C1 segment of cervical spinal cord (tissue), 14 donors: ENCODE results near the gene C14orf39.

Experiments used
- DNase-seq, 14 donors: peaks; one replicate each; lab custom pipeline; 2025; lab: John Stamatoyannopoulos, UW

The C14orf39 gene

GRCh38 chr14:60485598-60486251, at the start of gene C14orf39:
Gene C14orf39, minus strand, starts transcription at chr14:60486063. Its CDS starts 985 bp downstream, at chr14:60485078.
- DNase-seq: no peak

- DNase-seq: no peak
Measured at GRCh38 chr14:60532442-60532841, 46.6 kb upstream of the C14orf39 start.

- DNase-seq: no peak
Measured at GRCh38 chr14:60515511-60516289, 29.8 kb upstream of the C14orf39 start.

GRCh38 chr14:60514741-60515491, 29.1 kb upstream of the C14orf39 start:
- DNase-seq: no peak

- no peak for DNase-seq
Measured at GRCh38 chr14:60514378-60514740, 28.5 kb upstream of the C14orf39 start.

- DNase-seq: no peak
Measured at GRCh38 chr14:60512973-60513571, 27.2 kb upstream of the C14orf39 start.

- no peak for DNase-seq
Measured at GRCh38 chr14:60512126-60512525, 26.3 kb upstream of the C14orf39 start.

GRCh38 chr14:60510951-60511599, 25.2 kb upstream of the C14orf39 start:
- no peak for DNase-seq

GRCh38 chr14:60510254-60510950, 24.5 kb upstream of the C14orf39 start:
- DNase-seq: no peak

GRCh38 chr14:60509438-60510253, 23.8 kb upstream of the C14orf39 start:
- DNase-seq: no peak

GRCh38 chr14:60508707-60509437, 23.0 kb upstream of the C14orf39 start, which contains the start of gene SIX6:
Gene SIX6, plus strand, starts transcription at chr14:60509146. Its CDS starts 253 bp downstream, at chr14:60509399.
- no peak for DNase-seq

- no peak for DNase-seq
Measured at GRCh38 chr14:60508363-60508706, 22.5 kb upstream of the C14orf39 start.

GRCh38 chr14:60506985-60507829, 21.3 kb upstream of the C14orf39 start:
- DNase-seq: no peak

- DNase-seq: no peak
Measured at GRCh38 chr14:60506462-60506984, 20.7 kb upstream of the C14orf39 start.

- no peak for DNase-seq
Measured at GRCh38 chr14:60506010-60506409, 20.1 kb upstream of the C14orf39 start.

- no peak for DNase-seq
Measured at GRCh38 chr14:60505448-60505847, 19.6 kb upstream of the C14orf39 start.

- DNase-seq: no peak
Measured at GRCh38 chr14:60502541-60502940, 16.7 kb upstream of the C14orf39 start.

GRCh38 chr14:60495946-60496345, 10.1 kb upstream of the C14orf39 start:
- no peak for DNase-seq
